B cell (primary cell): ENCODE results near the gene GLYATL1. TPM values are rescaled to one million over a fixed set of nuclear protein-coding genes. Genes with fewer than 3 reads are reported as not detected.

Source experiments
- ATAC-seq: fragments of 200-7000 bp; cut with Tn5 transposase; one replicate; pipeline ENCODE4 v1.10.0; 2021; ENCODE audit warnings: low read depth, mild to moderate bottlenecking, moderate number of reproducible peaks, moderate library complexity
- CTCF ChIA-PET: fragments of 350-600 bp; sonication (Branson Sonifier 250); formaldehyde crosslinking; loops from one replicate; lab custom pipeline; 2021; ENCODE audit warnings: antibody characterized with exemption, inconsistent platforms; lab: Charles Lee
- POLR2A ChIA-PET: fragments of 350-600 bp; sonication (Branson Sonifier 250); formaldehyde crosslinking; loops from one replicate; lab custom pipeline; 2021; ENCODE audit warnings: antibody characterized with exemption; lab: Charles Lee
- DNase-seq: peaks from one replicate; pipeline ENCODE4 v3.0.0; 2013
- H2AFZ ChIP-seq: 2 replicates; pipeline ENCODE4 v1.6.1; 2012; ENCODE audit warnings: mild to moderate bottlenecking, low read depth, low read length; ENCODE audit not compliant: insufficient read depth, poor library complexity, severe bottlenecking
- H3K27ac ChIP-seq, 2 donors: 1 replicate in 1 of 2; 2 replicates in 1 of 2; pipeline ENCODE4 v1.5.1; 2012 to 2013; ENCODE audit warnings: low read length in 2 of 2, mild to moderate bottlenecking in 2 of 2, moderate library complexity in 1 of 2
- H3K27me3 ChIP-seq, 4 experiments: fragments of 200-600 bp in 1 of 4; sonication (generic) in 1 of 4; replicated peaks in 1 of 4; 1 replicate in 2 of 4; 2 replicates in 2 of 4; pipeline versions ENCODE4 v1.6.1 to v1.7.0; 2013 to 2016; ENCODE audit warnings: low read length in 3 of 4, mild to moderate bottlenecking in 2 of 4, mixed read lengths in 1 of 4, moderate library complexity in 1 of 4; ENCODE audit not compliant: insufficient read depth in 4 of 4, control insufficient read depth in 3 of 4; ENCODE audit errors: control extremely low read depth in 1 of 4
- H3K36me3 ChIP-seq, 2 experiments: replicated peaks in 1 of 2; 1 replicate in 1 of 2; 2 replicates in 1 of 2; pipeline versions ENCODE4 v1.6.1 to v1.7.1; 2013; ENCODE audit warnings: low read length in 1 of 2; ENCODE audit not compliant: insufficient read depth in 2 of 2, control insufficient read depth in 1 of 2; ENCODE audit errors: control extremely low read depth in 1 of 2, extremely low read depth in 1 of 2
- H3K4me1 ChIP-seq, 2 donors: fragments of 200-600 bp in 1 of 2; sonication (generic) in 1 of 2; 1 replicate in 1 of 2; 2 replicates in 1 of 2; pipeline versions ENCODE4 v1.5.1 to v1.6.1; 2013 to 2017; ENCODE audit warnings: low read length in 2 of 2; ENCODE audit not compliant: control insufficient read depth in 2 of 2, insufficient read depth in 2 of 2
- H3K4me2 ChIP-seq: replicated peaks from 2 replicates; pipeline ENCODE3; 2012; ENCODE audit warnings: mild to moderate bottlenecking, low read depth, low read length; ENCODE audit not compliant: poor library complexity, severe bottlenecking
- H3K4me3 ChIP-seq, 5 experiments: fragments of 200-600 bp in 1 of 5; sonication (generic) in 1 of 5; 1 replicate in 3 of 5; 2 replicates in 2 of 5; pipeline versions ENCODE4 v1.5.1 to v1.7.0; 2011 to 2016; ENCODE audit warnings: low read length in 4 of 5, mild to moderate bottlenecking in 4 of 5, low read depth in 2 of 5, control low read depth in 1 of 5, moderate library complexity in 1 of 5; ENCODE audit not compliant: insufficient read depth in 1 of 5; ENCODE audit errors: control extremely low read depth in 1 of 5, extremely low read depth in 1 of 5
- H3K79me2 ChIP-seq: fragments of 200-600 bp; sonication (generic); one replicate; pipeline ENCODE4 v1.6.0; 2016; ENCODE audit warnings: low read length; ENCODE audit not compliant: control insufficient read depth, insufficient read depth
- H3K9ac ChIP-seq: fragments of 200-600 bp; sonication (generic); 2 replicates; pipeline ENCODE4 v1.6.1; 2017; ENCODE audit warnings: mild to moderate bottlenecking, low read length, moderate library complexity
- H3K9me3 ChIP-seq, 3 donors: one replicate each; pipeline versions ENCODE4 v1.6.1 to v1.7.1; 2013; ENCODE audit warnings: low read length in 2 of 3; ENCODE audit not compliant: control insufficient read depth in 2 of 3, insufficient read depth in 1 of 3; ENCODE audit errors: control extremely low read depth in 1 of 3
- H4K20me1 ChIP-seq: 2 replicates; pipeline ENCODE4 v1.6.0; 2012; ENCODE audit warnings: mild to moderate bottlenecking, low read length; ENCODE audit not compliant: insufficient read depth, control insufficient read depth, poor library complexity, severe bottlenecking
- H3K27ac Mint-ChIP-seq: one replicate; pipeline ENCODE4 v1.8.0; 2021; ENCODE audit warnings: mixed read lengths
- H3K27me3 Mint-ChIP-seq: one replicate; pipeline ENCODE4 v1.8.0; 2021; ENCODE audit warnings: mixed read lengths
- H3K4me1 Mint-ChIP-seq: one replicate; pipeline ENCODE4 v1.8.0; 2021; ENCODE audit warnings: mixed read lengths
- H3K4me3 Mint-ChIP-seq: one replicate; pipeline ENCODE4 v1.8.0; 2021; ENCODE audit warnings: mixed read lengths
- H3K9me3 Mint-ChIP-seq: one replicate; pipeline ENCODE4 v1.8.0; 2022; ENCODE audit warnings: mixed read lengths; ENCODE audit not compliant: insufficient read depth
- EZH2 ChIP-seq: IDR thresholded peaks from 2 replicates; pipeline ENCODE4 v1.6.1; 2012; ENCODE audit warnings: borderline replicate concordance, low read depth, mild to moderate bottlenecking, moderate library complexity, low read length; ENCODE audit not compliant: insufficient read depth, poor library complexity, severe bottlenecking
- WGBS: methylation state at CpG from one replicate; pipeline ENCODE4 v1.1.5; 2013; ENCODE audit warnings: missing lambda C conversion rate; ENCODE audit not compliant: insufficient coverage; 5-methylcytosine and 5-hydroxymethylcytosine counted together
- intact Hi-C: fragments of 100-400 bp; cut with micrococcal nuclease; formaldehyde crosslinking; loops from one replicate; pipeline ENCODE4 v1.10.0; 2022
- polyA plus RNA-seq: library from polyadenylated mRNA; depleted of rRNA; stranded (reverse); fragments of >200 nt; gene quantifications from 2 replicates; pipeline ENCODE4 v1.2.3, GENCODE V29; 2012
- total RNA-seq, 2 donors: library from RNA; stranded (reverse); fragments of 120-200 nt in 1 of 2; gene quantifications; 1 replicate in 1 of 2; 2 replicates in 1 of 2; pipeline versions ENCODE4 v1.2.3 to v1.2.4, GENCODE V29; 2013 to 2022
- TF ChIP-seq, protein P1 (sequence below): fragments of 200-600 bp; IDR thresholded peaks from one replicate; pipeline ENCODE4 v1.8.0; 2022; ENCODE audit warnings: antibody characterized with exemption, mild to moderate bottlenecking

The GLYATL1 gene
- total and polyA plus RNA-seq, 2 donors (not counting 1 experiment from before 2014, with no cell fraction given): not detected

DNA sequence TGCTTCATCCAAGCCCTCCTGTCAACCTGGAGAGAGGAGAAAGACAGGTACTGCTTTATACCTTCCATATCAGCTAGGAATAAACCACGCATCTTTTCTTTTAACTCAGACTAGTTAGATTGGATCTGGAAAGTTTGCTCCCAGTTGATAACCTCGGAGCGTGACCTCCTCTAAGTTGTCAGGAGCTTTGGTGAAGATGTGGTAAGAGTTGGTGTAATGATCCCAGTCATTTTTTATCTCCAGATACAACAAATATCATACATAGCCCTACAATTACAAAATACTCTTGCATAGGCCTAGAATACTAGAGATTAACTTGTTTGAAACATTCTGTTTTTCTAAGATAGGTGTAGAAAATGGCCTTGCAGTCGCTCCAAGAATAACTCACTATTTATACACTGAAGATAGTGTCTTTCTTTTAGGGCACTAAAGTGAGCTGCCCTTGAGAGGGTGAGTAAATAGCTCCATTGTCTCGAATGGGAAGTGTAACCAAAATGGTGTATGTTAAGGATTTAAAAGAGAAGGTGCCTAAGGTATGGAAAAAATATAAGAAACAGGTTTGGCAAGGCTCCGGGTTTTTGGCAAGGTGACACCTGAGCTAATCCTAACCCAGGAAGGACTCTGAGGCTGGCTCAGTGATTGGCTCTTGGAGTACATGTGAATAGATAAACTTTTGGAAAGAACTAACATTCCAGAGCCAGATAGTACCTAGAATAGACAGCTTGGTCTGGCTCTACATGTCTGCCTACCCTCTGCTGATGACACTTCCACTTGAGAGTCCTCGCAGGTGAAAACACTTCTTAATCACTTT lies 59.4 kb downstream of the GLYATL1 start:
- ATAC-seq: no peak
- intact Hi-C loops: no loop called here
- Histone ChIP-seq H3K4me3 (no peak overlapping the region), H3K79me2 (no peaks in the 10 kb centered on the region), H3K36me3 (no peaks in the 10 kb centered on the region), H3K27me3 (no peaks in the 10 kb centered on the region), H3K9me3 (no peaks in the 10 kb centered on the region), H3K27ac (peak overlapping the region in 1 of 2 donors; percentile 18), H4K20me1 (no peaks in the 10 kb centered on the region), H3K4me2 (peak overlapping the region; percentile 22), H3K4me1 (peaks cover 18 to 20% of the 10 kb centered on the region in 2 donors), H3K9ac (no peak overlapping the region), H2AFZ (no peak overlapping the region)
- H3K27me3 Mint-ChIP-seq: no peaks in the 10 kb centered on the region
- peaks cover 20% of the 10 kb centered on the region for H3K4me1 Mint-ChIP-seq
- no peaks in the 10 kb centered on the region for H3K9me3 Mint-ChIP-seq
- no peak for DNase-seq
- TF ChIP-seq, protein P1, sequence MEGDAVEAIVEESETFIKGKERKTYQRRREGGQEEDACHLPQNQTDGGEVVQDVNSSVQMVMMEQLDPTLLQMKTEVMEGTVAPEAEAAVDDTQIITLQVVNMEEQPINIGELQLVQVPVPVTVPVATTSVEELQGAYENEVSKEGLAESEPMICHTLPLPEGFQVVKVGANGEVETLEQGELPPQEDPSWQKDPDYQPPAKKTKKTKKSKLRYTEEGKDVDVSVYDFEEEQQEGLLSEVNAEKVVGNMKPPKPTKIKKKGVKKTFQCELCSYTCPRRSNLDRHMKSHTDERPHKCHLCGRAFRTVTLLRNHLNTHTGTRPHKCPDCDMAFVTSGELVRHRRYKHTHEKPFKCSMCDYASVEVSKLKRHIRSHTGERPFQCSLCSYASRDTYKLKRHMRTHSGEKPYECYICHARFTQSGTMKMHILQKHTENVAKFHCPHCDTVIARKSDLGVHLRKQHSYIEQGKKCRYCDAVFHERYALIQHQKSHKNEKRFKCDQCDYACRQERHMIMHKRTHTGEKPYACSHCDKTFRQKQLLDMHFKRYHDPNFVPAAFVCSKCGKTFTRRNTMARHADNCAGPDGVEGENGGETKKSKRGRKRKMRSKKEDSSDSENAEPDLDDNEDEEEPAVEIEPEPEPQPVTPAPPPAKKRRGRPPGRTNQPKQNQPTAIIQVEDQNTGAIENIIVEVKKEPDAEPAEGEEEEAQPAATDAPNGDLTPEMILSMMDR: no peak
- no peak for TF ChIP-seq EZH2
- 86% methylated on average over 2 of the region's 7 CpGs for WGBS
- H3K4me3 Mint-ChIP-seq: no peak overlapping the region
- H3K27ac Mint-ChIP-seq: no peak overlapping the region
- CTCF ChIA-PET: interaction anchor here (1.1 kb wide), 1 partner anchor 173 kb away, joined by 3 read pairs; the partner anchor contains the start of gene DTX4
- POLR2A ChIA-PET: no interaction called here

GRCh38 chr11:58999291-58999680 lies 60.0 kb downstream of the GLYATL1 start:
- peak; percentile 73 for ATAC-seq

More at GRCh38 chr11:58999291-58999680, 60.0 kb downstream of the GLYATL1 start:
- no CpG with 5 or more reads among the region's 1 CpG for WGBS
- Histone ChIP-seq H3K36me3 (no peaks in the 10 kb centered on the region), H3K9ac (no peak overlapping the region), H3K27ac (peak overlapping the region in 1 of 2 donors; percentile 18), H3K9me3 (no peaks in the 10 kb centered on the region), H2AFZ (no peak overlapping the region), H3K27me3 (no peaks in the 10 kb centered on the region), H3K79me2 (no peaks in the 10 kb centered on the region), H3K4me3 (no peak overlapping the region), H3K4me1 (peaks cover 15 to 17% of the 10 kb centered on the region in 2 donors), H3K4me2 (peak overlapping the region; percentile 22), H4K20me1 (no peaks in the 10 kb centered on the region)
- intact Hi-C loops: no loop called here
- CTCF ChIA-PET: interaction anchor here (2.0 kb wide), 1 partner anchor 11 kb away, joined by 4 read pairs; no protein-coding TSS in a partner anchor
- H3K4me3 Mint-ChIP-seq: no peak overlapping the region
- no peaks in the 10 kb centered on the region for H3K9me3 Mint-ChIP-seq
- POLR2A ChIA-PET: no interaction called here
- peak overlapping the region; percentile 17 for H3K27ac Mint-ChIP-seq
- no peaks in the 10 kb centered on the region for H3K27me3 Mint-ChIP-seq
- peaks cover 17% of the 10 kb centered on the region for H3K4me1 Mint-ChIP-seq
- peak; percentile 65 for DNase-seq
- no peak for TF ChIP-seq EZH2
- TF ChIP-seq, protein P1: no peak
